GM08714 (cell line): ENCODE measurements around the gene TNFRSF21.
"Not testable (repeated sequence)": the region's sequence is repeated elsewhere in the genome, so short reads cannot be mapped to it uniquely, and the experiment has no call there.

ENCODE experiments used
- H3K4me3 ChIP-seq: fragments of 200-500 bp; sonication (Bioruptor generic); 2 replicates; pipeline ENCODE4 v1.5.1; 2014; ENCODE audit warnings: mild to moderate bottlenecking, low read length, inconsistent platforms
- ZNF274 ChIP-seq: IDR thresholded peaks from 2 replicates; pipeline ENCODE4 v1.6.1; 2012; ENCODE audit warnings: mild to moderate bottlenecking, low read depth, low read length

The TNFRSF21 gene

GRCh38 chr6:47240277-47240890, 69.3 kb downstream of the TNFRSF21 start:
- H3K4me3 ChIP-seq, result no peak overlapping the region
- no peak for TF ChIP-seq ZNF274

- no peak for TF ChIP-seq ZNF274
- no peak overlapping the region for H3K4me3 ChIP-seq
These were observed 70.2 kb downstream of the TNFRSF21 start for GRCh38 chr6:47239546-47239945.

- TF ChIP-seq ZNF274, result no peak
- H3K4me3 ChIP-seq, result no peak overlapping the region
These were observed 71.2 kb downstream of the TNFRSF21 start for GRCh38 chr6:47238456-47238995.

- no peak overlapping the region for H3K4me3 ChIP-seq
- no peak for TF ChIP-seq ZNF274
These were observed 72.5 kb downstream of the TNFRSF21 start for GRCh38 chr6:47237196-47237595.

GRCh38 chr6:47235964-47236760, 73.5 kb downstream of the TNFRSF21 start:
- no peak for TF ChIP-seq ZNF274
- no peak overlapping the region for H3K4me3 ChIP-seq

- H3K4me3 ChIP-seq, result no peak overlapping the region
- TF ChIP-seq ZNF274, result no peak
These were observed 74.3 kb downstream of the TNFRSF21 start for GRCh38 chr6:47235421-47235820.

- no peak for TF ChIP-seq ZNF274
- H3K4me3 ChIP-seq, result no peak overlapping the region
These were observed 75.3 kb downstream of the TNFRSF21 start for GRCh38 chr6:47234266-47234933.

GRCh38 chr6:47231151-47231550, 78.6 kb downstream of the TNFRSF21 start:
- no peak overlapping the region for H3K4me3 ChIP-seq
- TF ChIP-seq ZNF274, result no peak

- TF ChIP-seq ZNF274, result no peak
- no peak overlapping the region for H3K4me3 ChIP-seq
These were observed 79.1 kb downstream of the TNFRSF21 start for GRCh38 chr6:47230579-47230978.

- TF ChIP-seq ZNF274, result no peak
- no peak overlapping the region for H3K4me3 ChIP-seq
These were observed 80.5 kb downstream of the TNFRSF21 start for GRCh38 chr6:47229255-47229654.

- not testable (repeated sequence) for H3K4me3 ChIP-seq
These were observed 81.6 kb downstream of the TNFRSF21 start for GRCh38 chr6:47228093-47228492.

GRCh38 chr6:47223251-47223650, 86.5 kb downstream of the TNFRSF21 start:
- H3K4me3 ChIP-seq, result not testable (repeated sequence)

- no peak for TF ChIP-seq ZNF274
- no peak overlapping the region for H3K4me3 ChIP-seq
These were observed 88.1 kb downstream of the TNFRSF21 start for GRCh38 chr6:47221565-47221964.

- no peak for TF ChIP-seq ZNF274
- no peak overlapping the region for H3K4me3 ChIP-seq
These were observed 100.1 kb downstream of the TNFRSF21 start for GRCh38 chr6:47209632-47210031.

- no peak overlapping the region for H3K4me3 ChIP-seq
- no peak for TF ChIP-seq ZNF274
These were observed 102.4 kb downstream of the TNFRSF21 start for GRCh38 chr6:47207261-47207660.
